Omental fat pad (tissue), 4 donors: ENCODE measurements around the gene PGBD2. TPM values are rescaled to one million over a fixed set of nuclear protein-coding genes. Genes with fewer than 3 reads are reported as not detected.
A peak's percentile ranks its signal among the peaks of the same experiment; 100 is the strongest.

Experiments
- ATAC-seq: fragments of 150-250 bp; one replicate; pipeline ENCODE4 v1.9.1; 2016; ENCODE audit warnings: mild to moderate bottlenecking, moderate library complexity; ENCODE audit not compliant: low FRiP score
- DNase-seq: peaks from one replicate; pipeline ENCODE4 v3.0.0-alpha.2; 2019; ENCODE audit warnings: low spot score
- CTCF ChIP-seq, 3 donors: fragments of 450-650 bp; IDR thresholded peaks; one replicate each; pipeline ENCODE4 v1.5.1; 2016 to 2017; ENCODE audit warnings: antibody characterized with exemption in 3 of 3, mild to moderate bottlenecking in 3 of 3, moderate library complexity in 2 of 3
- total RNA-seq, 4 donors: library from RNA; depleted of rRNA; stranded (reverse); fragments of >200 nt; gene quantifications; one replicate each; pipeline ENCODE4 v1.1.0, GENCODE V29; 2016

The PGBD2 gene
- total RNA-seq = 1 to 10 TPM; 2.6 to 5.6 (median 4.3) TPM

- DNase-seq = peak; percentile 93
- TF ChIP-seq CTCF (IDR thresholded peaks at IDR 0.05) = peak in 1 of 3 donors; percentile 34
- peak; percentile 98 for ATAC-seq
Measured at GRCh38 chr1:248906009-248906752, at the start of gene PGBD2. TSS of gene PGBD2 (plus strand) at chr1:248906235. CDS start at chr1:248913863, 7,628 bp downstream.

- no peak for TF ChIP-seq CTCF (IDR thresholded peaks at IDR 0.05)
- ATAC-seq (no peak), DNase-seq (no peak)
Measured at GRCh38 chr1:248857201-248857600, 48.8 kb upstream of the PGBD2 start.

- ATAC-seq = no peak
- TF ChIP-seq CTCF (IDR thresholded peaks at IDR 0.05) = no peak
Measured at GRCh38 chr1:248857749-248858095, 48.3 kb upstream of the PGBD2 start.

GRCh38 chr1:248858096-248858890 is 47.7 kb upstream of the PGBD2 start:
- DNase-seq (no peak), ATAC-seq (peak; percentile 56)
- no peak for TF ChIP-seq CTCF (IDR thresholded peaks at IDR 0.05)

More at GRCh38 chr1:248857749-248858095, 48.3 kb upstream of the PGBD2 start:
- no peak for DNase-seq

- DNase-seq (peak; percentile 85), ATAC-seq (peak; percentile 92)
- TF ChIP-seq CTCF (IDR thresholded peaks at IDR 0.05) = no peak
Measured at GRCh38 chr1:248858891-248859889, 46.8 kb upstream of the PGBD2 start, which contains the start of gene ZNF692. TSS of gene ZNF692 (minus strand) at chr1:248859085. CDS start at chr1:248858309, 776 bp downstream.

GRCh38 chr1:248860007-248860406 is 46.0 kb upstream of the PGBD2 start:
- ATAC-seq = no peak
- DNase-seq = no peak
- no peak for TF ChIP-seq CTCF (IDR thresholded peaks at IDR 0.05)
